Activated T-cell treated with anti-CD3 and anti-CD28 coated beads, Interleukin-2, amount 50 U/mL, for 72 hours (primary cell): ENCODE results near the gene CPVL. TPM values are rescaled to one million over a fixed set of nuclear protein-coding genes. Genes with fewer than 3 reads are reported as not detected.

Experiments used
- ATAC-seq, 2 donors: fragments of 150-1000 bp; cut with Tn5 transposase; replicated peaks in 1 of 2; 2 replicates each; pipeline ENCODE4 v1.10.0; 2021; ENCODE audit warnings: moderate library complexity in 2 of 2, mild to moderate bottlenecking in 1 of 2
- DNase-seq, 2 donors: peaks; one replicate each; pipeline ENCODE4 v3.0.0; 2021 to 2022; ENCODE audit warnings: mixed read lengths in 1 of 2
- H3K27ac Mint-ChIP-seq: one replicate; pipeline ENCODE4 v1.8.0; 2022; ENCODE audit warnings: mild to moderate bottlenecking, moderate library complexity, mixed read lengths
- H3K27me3 Mint-ChIP-seq: one replicate; pipeline ENCODE4 v1.8.0; 2022; ENCODE audit warnings: low read depth, mixed read lengths
- H3K36me3 Mint-ChIP-seq, 2 donors: one replicate each; pipeline ENCODE4 v1.8.0; 2022; ENCODE audit warnings: mixed read lengths in 2 of 2, mild to moderate bottlenecking in 1 of 2; ENCODE audit not compliant: insufficient read depth in 2 of 2
- H3K4me1 Mint-ChIP-seq: one replicate; pipeline ENCODE4 v1.8.0; 2022; ENCODE audit warnings: low read depth, mixed read lengths
- H3K4me3 Mint-ChIP-seq, 2 donors: one replicate each; pipeline ENCODE4 v1.8.0; 2022; ENCODE audit warnings: mild to moderate bottlenecking in 2 of 2, mixed read lengths in 2 of 2, moderate library complexity in 2 of 2
- H3K9me3 Mint-ChIP-seq, 2 donors: one replicate each; pipeline ENCODE4 v1.8.0; 2022; ENCODE audit warnings: mixed read lengths in 2 of 2
- total RNA-seq, 2 donors: library from RNA; stranded (reverse); gene quantifications; one replicate each; pipeline ENCODE4 v1.2.3, GENCODE V29; 2022

Gene CPVL
- total RNA-seq, 2 donors from 2014 or later: 0.51 TPM; not detected in 1

- no peak overlapping the region for H3K4me3 Mint-ChIP-seq
- DNase-seq (no peak), ATAC-seq (no peak)
- no peaks in the 10 kb centered on the region for H3K4me1 Mint-ChIP-seq
- H3K9me3 Mint-ChIP-seq: no peaks in the 10 kb centered on the region
- no peaks in the 10 kb centered on the region for H3K36me3 Mint-ChIP-seq
- H3K27me3 Mint-ChIP-seq: peaks cover 28% of the 10 kb centered on the region
- no peak overlapping the region for H3K27ac Mint-ChIP-seq
Measured at GRCh38 chr7:28989211-28989980, 156.9 kb downstream of the CPVL start.

- Mint-ChIP-seq H3K27ac (no peak overlapping the region), H3K4me1 (no peaks in the 10 kb centered on the region), H3K27me3 (peaks cover 28% of the 10 kb centered on the region), H3K4me3 (no peak overlapping the region), H3K9me3 (no peaks in the 10 kb centered on the region), H3K36me3 (no peaks in the 10 kb centered on the region)
- DNase-seq (no peak), ATAC-seq (no peak)
Measured at GRCh38 chr7:28988810-28989209, 157.5 kb downstream of the CPVL start.

- peaks cover 28% of the 10 kb centered on the region for H3K27me3 Mint-ChIP-seq
- DNase-seq: no peak
- no peaks in the 10 kb centered on the region for H3K36me3 Mint-ChIP-seq
- no peaks in the 10 kb centered on the region for H3K4me1 Mint-ChIP-seq
- H3K4me3 Mint-ChIP-seq: no peak overlapping the region
- no peak overlapping the region for H3K27ac Mint-ChIP-seq
- H3K9me3 Mint-ChIP-seq: no peaks in the 10 kb centered on the region
- no peak for ATAC-seq
Measured at GRCh38 chr7:28988091-28988490, 158.2 kb downstream of the CPVL start.

GRCh38 chr7:28986765-28987110, 159.6 kb downstream of the CPVL start:
- no peak for ATAC-seq
- Mint-ChIP-seq H3K27me3 (peaks cover 28% of the 10 kb centered on the region), H3K27ac (no peak overlapping the region), H3K4me3 (no peak overlapping the region), H3K9me3 (no peaks in the 10 kb centered on the region), H3K4me1 (no peaks in the 10 kb centered on the region), H3K36me3 (no peaks in the 10 kb centered on the region)
- no peak for DNase-seq

GRCh38 chr7:28986028-28986764, 160.1 kb downstream of the CPVL start:
- DNase-seq (no peak), ATAC-seq (no peak)
- no peak overlapping the region for H3K27ac Mint-ChIP-seq
- H3K27me3 Mint-ChIP-seq: peaks cover 28% of the 10 kb centered on the region
- H3K9me3 Mint-ChIP-seq: no peaks in the 10 kb centered on the region
- no peak overlapping the region for H3K4me3 Mint-ChIP-seq
- H3K4me1 Mint-ChIP-seq: no peaks in the 10 kb centered on the region
- H3K36me3 Mint-ChIP-seq: no peaks in the 10 kb centered on the region

- ATAC-seq: no peak
- H3K4me3 Mint-ChIP-seq: no peak overlapping the region
- no peak for DNase-seq
- peaks cover 35% of the 10 kb centered on the region for H3K27me3 Mint-ChIP-seq
- no peak overlapping the region for H3K27ac Mint-ChIP-seq
- no peaks in the 10 kb centered on the region for H3K4me1 Mint-ChIP-seq
- no peaks in the 10 kb centered on the region for H3K9me3 Mint-ChIP-seq
- no peaks in the 10 kb centered on the region for H3K36me3 Mint-ChIP-seq
Measured at GRCh38 chr7:28984631-28985030, 161.7 kb downstream of the CPVL start.

GRCh38 chr7:28984217-28984616, 162.1 kb downstream of the CPVL start:
- H3K9me3 Mint-ChIP-seq: no peaks in the 10 kb centered on the region
- H3K36me3 Mint-ChIP-seq: no peaks in the 10 kb centered on the region
- peaks cover 30% of the 10 kb centered on the region for H3K27me3 Mint-ChIP-seq
- H3K4me1 Mint-ChIP-seq: no peaks in the 10 kb centered on the region
- no peak overlapping the region for H3K27ac Mint-ChIP-seq
- DNase-seq (no peak), ATAC-seq (no peak)
- H3K4me3 Mint-ChIP-seq: no peak overlapping the region

- no peak overlapping the region for H3K4me3 Mint-ChIP-seq
- DNase-seq: no peak
Measured at GRCh38 chr7:28983396-28984190, 162.7 kb downstream of the CPVL start.

GRCh38 chr7:28981161-28981465, 165.2 kb downstream of the CPVL start:
- ATAC-seq: no peak
- no peaks in the 10 kb centered on the region for H3K4me1 Mint-ChIP-seq
- DNase-seq: no peak
- no peak overlapping the region for H3K27ac Mint-ChIP-seq
- no peak overlapping the region for H3K4me3 Mint-ChIP-seq
- H3K27me3 Mint-ChIP-seq: peaks cover 10% of the 10 kb centered on the region
- H3K9me3 Mint-ChIP-seq: no peaks in the 10 kb centered on the region
- H3K36me3 Mint-ChIP-seq: no peaks in the 10 kb centered on the region

More at GRCh38 chr7:28983396-28984190, 162.7 kb downstream of the CPVL start:
- H3K4me1 Mint-ChIP-seq: no peaks in the 10 kb centered on the region
- no peaks in the 10 kb centered on the region for H3K36me3 Mint-ChIP-seq
- H3K27ac Mint-ChIP-seq: no peak overlapping the region
- ATAC-seq: no peak
- H3K9me3 Mint-ChIP-seq: no peaks in the 10 kb centered on the region
- peaks cover 25% of the 10 kb centered on the region for H3K27me3 Mint-ChIP-seq

GRCh38 chr7:28980451-28981160, 165.7 kb downstream of the CPVL start:
- ATAC-seq: no peak
- Mint-ChIP-seq H3K9me3 (no peaks in the 10 kb centered on the region), H3K27ac (no peak overlapping the region), H3K4me1 (no peaks in the 10 kb centered on the region), H3K4me3 (no peak overlapping the region), H3K36me3 (no peaks in the 10 kb centered on the region), H3K27me3 (peaks cover 8% of the 10 kb centered on the region)
- DNase-seq: no peak

GRCh38 chr7:28979776-28980175, 166.6 kb downstream of the CPVL start:
- Mint-ChIP-seq H3K4me1 (no peaks in the 10 kb centered on the region), H3K9me3 (no peaks in the 10 kb centered on the region), H3K27me3 (peaks cover 12% of the 10 kb centered on the region), H3K4me3 (no peak overlapping the region), H3K36me3 (no peaks in the 10 kb centered on the region), H3K27ac (no peak overlapping the region)
- no peak for ATAC-seq
- DNase-seq: no peak

- peaks cover 8 to 9% of the 10 kb centered on the region in 2 donors for H3K9me3 Mint-ChIP-seq
- no peaks in the 10 kb centered on the region for H3K4me1 Mint-ChIP-seq
- DNase-seq: no peak
- H3K27ac Mint-ChIP-seq: no peak overlapping the region
- H3K36me3 Mint-ChIP-seq: peaks cover 4 to 9% of the 10 kb centered on the region in 2 donors
- peaks cover 26% of the 10 kb centered on the region for H3K27me3 Mint-ChIP-seq
- H3K4me3 Mint-ChIP-seq: no peak overlapping the region
- no peak for ATAC-seq
Measured at GRCh38 chr7:28977881-28978280, 168.5 kb downstream of the CPVL start.

- no peak for DNase-seq
- ATAC-seq: no peak
- Mint-ChIP-seq H3K9me3 (peaks cover 11 to 14% of the 10 kb centered on the region in 2 donors), H3K4me1 (no peaks in the 10 kb centered on the region), H3K36me3 (peaks cover 8 to 12% of the 10 kb centered on the region in 2 donors), H3K27me3 (peaks cover 26% of the 10 kb centered on the region), H3K27ac (no peak overlapping the region), H3K4me3 (no peak overlapping the region)
Measured at GRCh38 chr7:28976022-28976421, 170.3 kb downstream of the CPVL start.
